Colon (tissue), 2 donors: ENCODE data around the gene METTL14.
"Not testable (repeated sequence)": the region's sequence is repeated elsewhere in the genome, so short reads cannot be mapped to it uniquely, and the experiment has no call there.

Experiments
- FAIRE-seq: peaks from 2 replicates; lab custom pipeline; 2012; peaks lifted over from hg19 to GRCh38; lab: Jason Lieb, UNC
- donor health status: control.
- donor health status: control.

METTL14 gene

DNA sequence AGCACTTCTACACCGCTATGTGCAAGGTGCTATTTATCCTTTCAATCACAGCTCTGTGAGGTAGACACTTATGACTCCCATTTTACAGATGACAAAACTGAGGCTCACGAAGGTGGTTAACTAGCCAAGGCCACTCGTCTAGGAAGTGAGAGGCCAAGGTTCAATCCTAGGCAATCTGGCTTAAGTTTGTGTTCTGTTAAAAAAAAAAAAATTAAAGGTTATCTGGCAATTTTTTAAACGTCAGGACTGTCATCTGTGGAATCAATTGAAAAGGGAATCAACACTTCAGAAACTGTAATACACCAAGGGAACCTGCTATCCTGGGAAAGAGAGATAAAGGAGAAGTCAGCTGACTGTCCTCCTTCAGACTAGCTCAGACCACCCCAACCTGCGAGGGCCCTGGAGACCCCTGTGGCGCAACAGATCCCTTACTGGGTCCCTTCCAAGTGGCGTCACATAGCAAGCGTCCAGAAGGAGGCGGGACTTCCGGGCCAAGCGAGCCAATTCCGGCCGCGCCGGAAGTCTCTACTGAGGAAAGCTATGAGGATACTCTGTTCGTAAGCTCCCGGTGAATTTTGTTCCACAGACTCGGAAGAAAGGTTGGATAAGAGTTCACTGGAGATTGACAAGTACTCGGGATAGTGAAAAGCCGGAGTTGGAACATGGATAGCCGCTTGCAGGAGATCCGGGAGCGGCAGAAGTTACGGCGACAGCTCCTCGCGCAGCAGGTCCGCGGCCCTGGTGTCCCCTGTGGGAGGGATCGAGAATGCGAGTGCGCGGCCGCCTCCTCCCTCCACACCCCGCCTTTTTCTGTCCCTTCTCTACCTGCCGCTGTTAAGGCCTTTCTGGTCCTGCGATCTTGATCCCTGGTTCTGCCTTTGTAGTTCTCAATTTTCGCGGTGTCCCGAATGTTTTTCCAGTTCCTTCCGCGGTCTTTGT, at the start of gene METTL14:
Gene METTL14 (plus strand): TSS at position 520 of the 939 bp plus-strand sequence. CDS start 143 bp downstream, at position 663.
- FAIRE-seq = no peak

DNA sequence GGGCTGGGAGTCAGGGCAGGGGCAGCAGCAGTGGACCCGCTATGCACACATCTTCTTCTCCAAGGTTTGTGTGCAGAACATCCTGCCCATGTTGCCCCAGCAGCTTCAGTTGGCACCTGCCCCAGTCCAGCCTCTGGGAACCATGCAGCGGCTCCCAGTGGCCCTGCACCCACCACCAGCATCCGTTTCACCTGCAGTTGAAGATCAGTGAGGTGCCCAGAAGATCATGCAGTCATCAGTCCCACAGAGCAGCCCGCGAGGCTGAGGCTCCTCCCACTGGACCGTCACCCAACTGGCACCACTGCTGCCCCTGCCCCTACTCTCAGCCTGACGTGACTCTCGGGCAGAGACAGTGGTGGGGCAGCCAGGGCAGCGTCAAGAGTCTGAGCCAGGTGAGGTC, 49.1 kb upstream of the METTL14 start:
- not testable (repeated sequence) for FAIRE-seq

DNA sequence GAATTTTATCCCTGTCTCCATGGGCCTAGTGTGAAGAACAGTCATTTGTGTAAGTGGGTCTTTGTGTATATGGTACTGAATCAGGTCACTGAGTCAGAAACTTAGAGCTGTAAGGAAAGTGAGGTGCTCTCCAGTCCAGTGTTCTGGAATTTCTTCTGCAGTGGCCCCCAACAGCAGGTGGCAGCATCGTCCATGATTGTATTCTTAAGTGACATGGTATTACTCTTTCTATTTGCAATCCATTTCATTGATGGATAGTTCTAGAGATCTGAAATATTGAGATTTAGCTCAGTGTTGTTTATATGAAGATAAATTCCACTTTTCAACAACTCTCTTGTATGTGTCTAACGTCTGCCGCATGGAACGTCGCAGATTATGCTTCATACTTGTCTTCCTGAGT, 20.5 kb upstream of the METTL14 start:
- not testable (repeated sequence) for FAIRE-seq

DNA sequence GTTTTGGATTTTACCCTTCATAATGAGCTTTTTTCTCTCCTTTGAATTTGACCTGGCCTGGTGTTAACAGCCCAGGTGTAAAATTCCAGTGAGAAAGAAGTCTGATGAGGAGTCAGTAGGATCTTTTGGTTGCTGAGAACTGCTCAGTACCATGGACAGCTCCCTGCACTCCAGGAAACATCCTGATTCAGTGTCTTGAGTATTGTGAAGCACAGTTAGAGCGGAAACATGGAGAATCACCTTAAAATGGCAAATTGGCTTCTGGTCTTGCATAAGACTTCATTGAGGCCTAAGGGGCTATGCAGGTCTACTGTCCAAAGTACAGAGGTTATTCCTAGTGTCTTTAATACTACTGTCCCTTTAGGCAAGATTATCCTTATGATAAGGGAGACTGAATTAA, 16.0 kb upstream of the METTL14 start:
- not testable (repeated sequence) for FAIRE-seq

DNA sequence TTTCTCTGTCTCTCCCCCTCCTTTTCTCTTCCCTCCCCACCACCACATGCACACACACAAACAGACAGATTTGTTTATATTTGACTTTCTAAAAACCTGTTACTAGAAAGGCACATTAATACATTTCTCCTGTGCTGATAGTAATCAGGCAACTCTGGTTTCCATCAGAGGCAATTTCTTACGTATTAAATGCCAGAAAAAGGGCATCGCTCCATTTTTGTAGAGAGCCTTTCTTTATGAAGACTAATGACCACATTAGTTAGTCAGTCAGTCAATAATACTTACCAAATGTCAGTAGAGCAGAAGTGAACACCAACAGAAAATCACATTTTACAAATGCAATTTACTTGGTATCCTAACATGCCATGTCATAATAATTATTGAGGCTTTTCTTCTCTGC, 14.2 kb upstream of the METTL14 start:
- not testable (repeated sequence) for FAIRE-seq

DNA sequence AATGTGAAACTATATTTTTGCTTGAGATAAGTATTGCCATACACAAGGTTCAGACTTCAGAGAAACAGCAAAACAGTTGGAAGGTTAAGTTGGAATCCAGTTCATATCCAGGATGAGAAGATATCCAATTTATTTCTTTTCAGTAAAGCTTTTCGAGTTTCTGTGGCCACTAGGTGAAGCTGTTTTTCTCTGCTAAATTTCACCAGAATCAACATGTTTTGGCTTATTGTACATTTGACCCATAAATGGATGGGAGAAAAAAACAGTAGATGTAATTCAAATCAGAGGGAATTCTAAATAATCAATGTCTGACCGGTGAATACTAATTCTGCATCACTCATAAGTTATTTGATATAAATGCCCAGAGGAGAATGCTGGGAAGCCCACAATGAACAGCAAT, 9.1 kb upstream of the METTL14 start:
- FAIRE-seq = no peak

DNA sequence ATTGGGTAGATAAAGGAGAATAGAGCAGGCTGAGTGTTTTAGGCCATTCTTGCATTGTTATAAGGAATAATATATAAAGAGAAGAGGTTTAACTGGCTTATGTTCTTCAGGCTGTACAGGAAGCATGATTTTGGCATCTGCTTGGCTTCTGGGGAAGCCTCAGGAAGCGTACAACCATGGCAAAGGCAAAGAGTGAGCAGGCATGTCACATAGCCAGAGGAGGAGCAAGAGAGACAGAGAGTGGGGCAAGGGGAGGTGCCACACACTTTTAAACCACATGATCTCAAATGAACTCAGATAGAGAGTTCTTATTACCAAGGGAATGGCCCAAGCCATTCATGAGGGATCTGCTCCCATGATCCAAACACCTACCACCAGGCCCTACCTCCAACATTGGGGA, 4.4 kb upstream of the METTL14 start:
- no peak for FAIRE-seq

DNA sequence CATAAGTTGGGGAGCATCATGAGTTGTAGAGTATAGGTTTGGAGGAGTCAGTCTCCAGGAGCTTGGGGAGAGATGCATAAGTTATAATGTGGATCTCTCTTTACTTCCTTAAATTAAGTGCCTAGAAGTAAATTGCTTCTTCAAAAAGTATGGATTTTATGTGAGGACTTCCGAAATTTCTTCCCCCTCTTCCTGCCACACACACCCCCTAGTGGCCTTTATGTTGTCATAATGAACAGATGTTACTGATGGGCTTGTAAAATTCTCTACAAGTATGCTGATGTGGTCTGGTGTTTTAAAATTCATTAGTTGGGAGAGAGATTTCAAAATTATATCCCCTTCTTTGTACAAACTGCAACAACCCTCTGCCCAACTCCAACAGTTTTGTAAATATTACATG, 2.3 kb upstream of the METTL14 start:
- no peak for FAIRE-seq

DNA sequence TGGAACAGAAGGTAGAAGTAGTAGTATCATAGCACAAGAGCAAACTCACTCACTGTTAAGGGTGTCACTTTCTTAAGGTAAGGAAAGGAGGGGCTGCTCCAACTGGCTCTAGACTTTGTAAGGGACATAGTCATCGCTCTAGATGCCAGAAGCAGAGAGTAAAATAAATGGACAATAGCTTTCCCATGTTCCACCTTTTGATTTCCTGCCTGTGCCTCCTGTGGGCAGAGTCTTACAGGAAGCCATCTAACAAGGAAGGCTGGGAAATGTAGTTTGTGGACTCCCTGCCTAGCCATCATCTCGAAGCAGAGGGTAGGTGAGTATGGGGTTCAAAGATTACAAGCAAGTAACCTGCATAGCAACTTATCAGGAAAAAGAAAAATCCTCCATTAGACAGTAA, 1.7 kb upstream of the METTL14 start:
- no peak for FAIRE-seq

DNA sequence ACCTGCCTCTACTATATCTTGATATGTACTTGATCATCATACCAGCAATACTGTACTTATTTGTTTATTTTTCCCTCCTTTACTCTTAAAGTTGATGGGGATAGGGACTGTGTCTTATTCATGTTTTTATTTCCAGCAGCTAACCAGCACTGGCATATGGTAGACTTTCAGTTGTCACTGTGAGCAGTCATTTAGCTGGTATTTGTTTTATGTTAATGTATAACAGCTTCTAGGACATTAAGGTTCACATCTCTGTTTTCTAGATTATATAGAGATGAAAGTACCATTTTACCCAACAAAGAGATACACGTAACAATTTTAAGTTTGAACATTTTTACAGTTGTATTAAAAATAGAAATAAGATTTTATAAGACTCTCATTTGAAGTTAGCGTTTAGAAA, 17.9 kb downstream of the METTL14 start:
- peak; percentile 21 for FAIRE-seq

DNA sequence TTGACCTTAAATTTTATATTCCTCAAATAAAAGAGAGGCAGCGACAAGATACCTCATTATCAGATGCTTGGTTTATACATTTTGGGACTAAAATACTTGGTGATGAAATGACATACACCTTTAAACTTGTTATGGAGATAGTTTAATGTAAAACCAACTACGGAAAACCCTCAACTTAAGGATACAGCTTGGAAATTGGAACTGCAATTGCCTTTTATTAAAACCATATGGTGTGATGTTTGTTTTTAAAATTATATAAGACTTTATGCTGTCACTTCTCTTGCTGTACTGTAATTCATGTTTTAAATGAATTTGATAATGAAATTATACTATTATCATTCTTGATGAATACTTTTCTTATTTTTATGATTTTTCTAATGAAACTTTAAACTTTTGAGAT, 25.9 kb downstream of the METTL14 start:
- FAIRE-seq = no peak

DNA sequence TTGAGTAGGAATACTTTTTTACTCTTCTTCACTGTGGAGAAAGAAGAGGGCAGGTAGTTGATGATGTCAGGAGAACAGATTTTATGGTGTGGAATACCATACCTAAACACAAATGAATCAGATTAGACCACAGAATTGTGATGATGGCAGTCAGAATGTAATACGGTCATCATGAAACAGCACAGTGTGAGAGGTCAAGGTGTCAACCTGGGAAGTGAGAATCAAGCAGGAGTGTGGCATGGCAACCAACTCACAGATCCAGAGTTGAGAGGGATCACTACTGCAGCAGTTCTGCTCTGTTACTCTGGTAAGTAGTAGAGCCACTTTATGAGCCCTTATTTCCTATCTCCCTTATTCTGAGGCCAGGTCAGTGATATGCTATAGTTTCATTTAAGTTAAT, 27.7 kb downstream of the METTL14 start:
- no peak for FAIRE-seq

DNA sequence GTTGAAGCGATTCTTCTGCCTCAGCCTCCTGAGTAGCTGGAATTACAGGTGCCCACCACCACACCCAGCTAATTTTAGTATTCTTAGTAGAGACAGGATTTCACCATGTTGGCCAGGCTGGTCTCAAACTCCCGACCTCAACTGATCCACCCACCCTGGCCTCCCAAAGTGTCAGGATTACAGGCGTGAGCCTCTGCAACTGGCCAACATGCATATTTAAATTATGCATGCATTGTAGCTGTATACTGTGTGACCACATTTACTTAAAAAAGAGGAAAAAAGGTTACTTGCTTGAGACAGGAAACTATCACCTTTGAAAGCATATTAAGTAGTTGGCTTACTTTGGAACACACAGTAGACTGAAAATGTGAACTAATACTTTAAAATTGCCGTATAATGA, 29.5 kb downstream of the METTL14 start:
- no peak for FAIRE-seq

DNA sequence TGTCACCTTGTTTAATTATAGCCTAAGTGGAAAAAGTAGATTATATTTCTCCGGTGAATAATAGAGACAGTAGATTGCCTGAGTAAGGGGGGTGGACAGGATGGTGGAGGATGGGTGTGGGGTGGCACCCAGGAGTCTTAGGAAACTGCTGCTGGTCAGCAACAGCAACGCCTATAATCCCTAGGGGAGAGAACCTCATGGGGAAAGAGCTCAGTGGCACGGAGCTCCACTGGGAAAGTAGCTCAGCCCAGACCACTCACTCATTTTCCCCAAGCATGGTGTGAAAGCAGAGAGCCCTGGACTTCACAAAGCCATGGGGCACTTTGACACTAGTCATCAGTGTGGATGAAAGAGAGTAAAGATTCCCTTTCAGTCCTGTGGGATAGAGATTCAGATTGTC, 31.1 kb downstream of the METTL14 start:
- FAIRE-seq = no peak

DNA sequence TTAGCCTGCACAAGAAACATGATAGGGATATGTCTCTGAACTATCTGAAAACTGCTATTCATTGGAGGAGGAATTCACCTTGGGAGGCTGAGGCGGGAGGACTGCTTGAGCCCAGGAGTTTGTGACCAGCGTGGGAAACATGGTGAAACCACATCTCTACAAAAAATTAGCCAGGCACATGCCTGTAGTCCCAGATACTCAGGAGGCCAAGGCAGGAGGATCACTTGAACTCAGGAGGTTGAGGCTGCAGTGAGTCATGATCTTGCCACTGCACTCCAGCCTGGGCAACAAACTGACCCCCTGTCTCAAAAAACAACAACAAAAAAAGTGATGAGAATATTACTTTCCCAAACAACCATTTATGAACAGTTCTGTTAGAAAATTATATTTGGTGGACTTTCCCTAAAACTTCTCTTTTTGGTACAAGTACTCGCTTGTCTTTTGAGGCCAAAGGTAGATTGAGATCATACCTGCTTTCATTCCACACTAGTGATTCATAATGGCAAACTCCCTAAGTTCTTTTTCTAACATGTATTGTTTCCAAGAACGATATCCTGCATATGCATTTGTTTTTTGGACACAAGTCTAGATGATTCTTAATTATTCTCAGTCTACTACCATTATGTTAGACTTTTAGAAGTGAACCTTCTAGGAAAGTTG, 33.4 kb downstream of the METTL14 start:
- FAIRE-seq = no peak

DNA sequence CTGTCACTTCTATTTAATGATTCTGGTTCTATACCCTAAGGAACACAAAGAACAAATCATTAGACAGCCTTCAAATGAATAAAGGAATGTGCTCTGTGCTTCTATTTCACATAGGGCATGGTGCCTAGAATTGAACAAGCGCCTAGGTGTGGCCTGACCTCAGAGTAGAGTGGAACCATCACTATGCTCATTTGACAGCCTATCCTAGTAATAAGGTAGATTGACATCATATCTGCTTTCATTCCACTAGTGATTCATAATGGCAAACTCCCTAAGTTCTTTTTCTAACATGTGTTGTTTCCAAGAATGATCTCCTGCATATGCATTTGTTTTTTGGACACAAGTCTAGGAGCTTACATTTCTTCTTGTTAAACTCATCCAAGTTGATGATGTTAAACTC, 36.6 kb downstream of the METTL14 start:
- FAIRE-seq = no peak

DNA sequence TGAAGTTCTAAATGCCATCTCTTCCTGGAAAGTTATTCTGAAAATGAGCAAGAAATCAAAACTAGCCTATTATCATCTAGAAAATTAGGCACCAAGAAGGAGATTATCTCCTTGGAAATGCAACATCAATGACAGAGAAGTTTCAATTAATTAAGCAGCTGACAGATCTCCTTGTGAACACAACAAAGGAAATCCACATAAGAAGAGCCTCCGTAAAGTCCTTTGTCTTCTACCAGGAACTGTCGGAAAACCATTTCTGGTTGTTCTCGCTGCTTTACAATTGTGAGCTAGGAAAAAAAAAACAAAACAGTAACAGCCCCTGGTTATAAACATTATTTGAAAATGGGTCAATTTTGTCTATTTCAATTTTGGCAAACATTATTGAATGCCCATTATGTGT, 38.2 kb downstream of the METTL14 start:
- FAIRE-seq = no peak

DNA sequence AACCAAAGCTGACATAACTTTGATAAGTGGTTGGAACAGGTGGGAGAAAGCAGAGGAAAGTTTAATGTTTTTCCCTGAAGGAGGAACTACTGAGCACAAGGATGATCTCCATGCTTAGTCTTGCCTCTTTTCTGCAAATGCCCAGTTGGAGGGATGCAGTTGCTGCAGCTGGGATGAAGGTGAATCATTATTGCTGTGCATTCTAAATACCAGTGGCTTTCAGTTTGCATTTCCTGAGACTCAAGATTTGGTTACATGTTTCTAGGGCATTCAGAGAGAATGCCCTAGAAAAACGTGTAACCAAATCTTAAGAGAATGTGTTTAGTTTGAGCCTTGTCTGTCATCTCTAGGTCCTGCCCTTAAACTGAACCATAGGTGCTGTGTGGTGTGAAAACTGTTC, 42.2 kb downstream of the METTL14 start:
- FAIRE-seq = no peak

DNA sequence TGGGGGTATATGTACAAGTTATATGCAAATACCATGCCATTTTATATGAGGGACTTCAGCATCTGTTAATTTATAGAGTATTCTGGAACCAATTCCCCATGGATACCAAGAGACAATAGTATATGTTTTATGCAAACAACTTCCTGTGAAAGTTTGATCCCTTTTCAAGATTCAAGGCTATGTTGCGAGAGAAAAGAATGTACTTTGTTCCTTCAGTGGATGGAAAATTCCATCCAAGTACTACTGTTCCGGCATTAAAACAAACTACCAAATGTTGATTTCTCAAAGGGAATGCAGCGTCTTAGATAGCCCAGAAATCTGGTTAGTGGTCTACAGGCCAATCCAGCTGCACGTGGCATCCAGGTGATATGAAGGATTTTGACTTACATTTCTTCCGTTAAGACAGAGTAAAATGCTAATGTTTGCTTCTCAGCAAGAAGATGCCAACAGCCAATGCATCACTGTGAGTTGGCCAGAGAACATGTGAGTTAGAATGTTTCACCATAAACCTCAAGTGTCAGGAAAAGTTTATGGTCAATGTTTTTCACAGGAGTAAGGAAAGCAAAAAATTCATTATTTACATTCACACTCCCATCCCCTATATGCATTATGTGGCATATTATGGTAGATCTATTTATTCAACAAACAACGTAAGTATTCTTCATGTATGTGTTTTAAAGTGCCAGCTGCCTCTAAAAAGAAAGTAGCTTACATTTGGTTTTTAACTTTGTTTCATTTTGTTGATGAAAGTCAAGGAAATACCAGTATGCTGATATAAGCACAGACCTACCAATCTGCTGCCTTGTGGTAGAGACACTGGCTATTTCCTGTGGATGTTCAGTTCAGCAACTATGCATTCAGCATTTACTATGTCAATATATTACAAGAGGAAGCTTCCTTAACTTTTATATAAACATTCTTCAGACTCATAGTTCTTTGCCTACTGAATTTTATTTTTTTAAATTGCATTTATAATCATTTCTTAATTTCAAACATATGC, 44.4 kb downstream of the METTL14 start:
- no peak for FAIRE-seq

DNA sequence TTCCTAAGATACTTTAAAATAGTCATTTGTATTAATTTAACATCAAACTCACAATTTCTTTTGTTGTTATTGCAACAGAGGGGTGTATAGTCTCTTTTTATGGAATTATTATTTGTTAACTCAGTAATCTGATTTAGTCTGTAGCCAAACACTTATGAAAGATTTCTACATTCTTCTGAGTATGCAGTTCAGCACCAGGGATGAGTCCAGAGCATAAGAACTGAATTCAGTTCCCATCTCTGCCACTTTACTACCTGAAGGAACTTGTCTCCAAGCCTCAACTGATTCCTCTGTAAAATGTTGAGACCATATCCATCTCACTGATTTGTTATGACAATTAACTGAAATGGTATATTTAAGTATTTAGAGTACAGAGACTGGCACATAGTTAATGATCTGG, 45.5 kb downstream of the METTL14 start:
- FAIRE-seq = no peak

DNA sequence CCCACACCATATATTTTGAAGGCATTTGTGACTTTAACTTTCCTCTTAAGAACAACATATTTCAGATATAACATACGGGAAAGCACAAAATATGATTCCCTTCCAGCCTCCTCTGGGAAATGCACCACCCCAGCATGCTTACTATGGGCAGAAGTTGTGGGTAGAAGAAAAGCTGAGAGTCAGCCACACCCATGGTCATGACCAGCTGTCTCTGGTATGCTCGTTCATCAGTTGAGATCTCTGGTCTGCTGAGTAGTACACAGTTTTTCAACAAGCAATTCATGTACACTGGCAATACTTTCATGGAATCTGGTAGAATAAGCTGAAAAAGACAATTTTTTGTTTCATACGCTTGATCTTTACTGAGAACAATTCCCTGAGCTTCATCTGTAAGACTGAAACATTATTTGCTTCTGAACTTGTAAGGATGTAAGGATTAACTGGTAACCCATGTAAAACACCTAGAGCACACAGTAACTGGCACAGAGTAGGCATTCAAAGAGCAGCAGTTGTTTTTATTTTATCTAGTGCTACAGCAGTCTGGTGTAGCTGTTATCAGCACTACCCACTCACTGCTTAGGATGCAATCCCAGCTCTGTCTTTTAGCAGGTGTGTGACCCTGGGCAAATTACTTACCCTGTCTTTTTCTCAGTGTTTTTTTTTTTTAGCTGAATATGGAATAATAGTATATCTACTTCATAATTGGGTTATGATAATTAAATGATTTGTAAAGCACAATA, 47.6 kb downstream of the METTL14 start:
- no peak for FAIRE-seq
